ENCODE measurements around the gene CAMK2D. TPM values are rescaled to one million over a fixed set of nuclear protein-coding genes. Genes with fewer than 3 reads are reported as not detected.

Gene CAMK2D
- total RNA-seq, 2 experiments from 2014 or later: 61.5 to 62.3 TPM

DNA sequence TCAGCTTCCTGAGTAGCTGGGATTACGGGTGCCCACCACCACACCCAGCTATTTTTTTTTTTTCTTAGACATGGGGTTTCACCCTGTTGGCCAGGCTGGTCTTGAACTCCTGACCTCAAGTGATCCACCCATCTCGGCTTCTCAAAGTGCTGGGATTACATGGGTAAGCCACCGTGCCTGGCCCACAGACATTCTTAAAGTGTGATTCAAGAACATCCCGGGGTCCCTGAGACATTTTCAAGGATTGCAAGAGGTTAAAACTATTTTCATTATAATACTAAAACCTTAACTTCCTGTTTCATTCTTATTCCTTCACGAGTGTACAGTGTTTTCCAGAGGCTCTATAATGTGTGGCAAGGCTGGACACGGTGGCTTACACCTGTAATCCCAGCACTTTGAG is 318.7 kb downstream of the CAMK2D start:
- POLR2A ChIA-PET: interaction anchor here (0.7 kb wide), 1 partner anchor 25 kb away, joined by 3 read pairs; no protein-coding TSS in a partner anchor
- CTCF ChIA-PET: no interaction called here

DNA sequence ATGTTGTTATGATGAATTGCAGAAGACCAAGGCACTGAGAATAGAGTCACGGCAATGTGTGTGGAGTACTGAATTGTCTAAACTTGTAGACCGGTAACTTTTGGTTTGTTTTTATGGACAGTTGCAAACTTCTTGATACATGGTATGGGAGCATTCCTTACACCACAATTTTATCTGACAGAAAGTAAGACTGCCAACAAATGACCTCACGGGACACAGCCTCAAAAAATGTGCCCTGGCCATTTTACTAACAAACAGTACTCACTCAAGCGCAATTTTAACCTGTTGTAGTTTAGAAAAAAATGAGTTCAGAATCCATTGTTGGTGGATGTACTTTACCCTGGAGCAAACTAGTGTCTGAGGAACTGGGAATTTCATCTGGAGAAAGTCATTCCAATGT is 321.2 kb downstream of the CAMK2D start:
- CTCF ChIA-PET: no interaction called here
- POLR2A ChIA-PET: no interaction called here

DNA sequence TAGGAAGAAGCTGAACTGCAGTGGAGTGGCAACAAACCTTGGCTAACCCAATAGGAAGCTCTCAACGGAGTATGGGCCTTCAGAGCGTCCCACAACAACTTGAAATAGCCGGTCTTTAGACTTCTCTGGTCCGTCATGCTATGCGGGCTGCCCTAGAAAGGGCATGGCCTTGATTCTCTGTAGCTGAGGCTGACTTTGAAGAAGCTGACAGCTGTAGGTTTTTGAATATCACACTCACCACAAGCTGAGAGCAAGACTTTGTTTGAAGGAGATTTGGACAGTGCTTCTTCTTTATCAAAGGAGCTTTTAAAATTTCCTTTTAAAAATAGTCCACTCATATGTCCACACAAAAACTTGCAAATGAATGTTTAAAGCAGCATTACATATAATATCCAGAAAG is 322.9 kb downstream of the CAMK2D start:
- CTCF ChIA-PET: no interaction called here

DNA sequence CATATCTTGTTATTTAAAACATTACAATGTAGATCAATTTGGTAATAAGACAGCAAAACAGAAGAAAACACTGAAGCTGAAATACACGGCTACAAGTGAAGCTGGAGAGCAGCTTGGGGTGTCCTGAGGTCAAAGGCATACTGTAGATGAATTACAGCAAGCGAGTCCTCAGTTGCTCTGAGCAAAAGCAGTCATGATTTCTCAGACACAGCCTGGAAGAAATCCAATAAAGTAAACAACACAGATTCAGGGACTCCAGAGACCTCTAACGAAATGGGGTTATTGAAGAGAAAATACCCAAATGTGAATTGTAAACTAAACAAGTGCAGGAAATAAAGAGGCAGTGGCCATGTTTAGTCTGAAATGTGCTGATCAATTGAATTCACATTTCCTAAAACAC is 324.4 kb downstream of the CAMK2D start:
- ChIA-PET POLR2A (no interaction called here), CTCF (no interaction called here)

More for the DNA sequence above, 322.9 kb downstream of the CAMK2D start:
- POLR2A ChIA-PET: no interaction called here

DNA sequence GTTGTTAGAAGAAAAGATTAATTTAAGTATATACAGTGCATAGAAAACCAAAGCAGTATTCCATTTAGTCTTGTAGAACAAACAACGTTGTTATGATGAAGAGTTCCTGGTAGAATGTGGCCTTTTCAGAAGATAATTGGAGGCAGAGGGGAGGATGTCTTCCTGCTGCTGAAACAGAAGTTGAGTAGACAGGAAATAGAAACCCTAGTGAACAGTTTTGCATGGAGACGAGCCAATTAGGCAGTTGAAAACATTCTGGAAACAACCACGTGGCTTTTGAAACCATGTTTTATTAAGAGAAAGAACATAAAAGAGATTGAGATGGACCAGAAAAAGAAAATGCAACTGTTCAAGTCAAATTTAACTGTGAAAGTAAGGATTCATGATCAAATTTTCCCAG is 325.2 kb downstream of the CAMK2D start:
- POLR2A ChIA-PET: no interaction called here
- CTCF ChIA-PET: no interaction called here

DNA sequence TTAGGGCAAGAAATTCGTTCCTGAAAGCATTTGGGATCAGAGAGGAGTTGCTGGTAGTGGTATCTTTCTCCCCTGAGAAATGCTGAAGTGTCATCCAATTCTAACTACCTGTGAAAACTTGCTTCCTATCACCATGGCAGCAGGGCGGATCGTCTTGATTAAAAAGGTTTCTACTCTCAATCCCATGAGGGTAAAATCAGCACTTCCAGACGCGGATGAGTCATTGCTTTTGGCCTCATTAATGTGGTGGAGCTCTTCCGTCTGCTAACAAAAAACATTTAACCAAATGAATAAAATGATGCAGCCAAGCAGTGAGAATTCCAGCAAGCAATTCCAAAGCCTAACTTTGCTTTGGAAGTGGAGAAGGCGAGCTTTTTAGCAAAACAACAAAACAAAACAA is 325.6 kb downstream of the CAMK2D start:
- CTCF ChIA-PET: no interaction called here
- POLR2A ChIA-PET: no interaction called here

DNA sequence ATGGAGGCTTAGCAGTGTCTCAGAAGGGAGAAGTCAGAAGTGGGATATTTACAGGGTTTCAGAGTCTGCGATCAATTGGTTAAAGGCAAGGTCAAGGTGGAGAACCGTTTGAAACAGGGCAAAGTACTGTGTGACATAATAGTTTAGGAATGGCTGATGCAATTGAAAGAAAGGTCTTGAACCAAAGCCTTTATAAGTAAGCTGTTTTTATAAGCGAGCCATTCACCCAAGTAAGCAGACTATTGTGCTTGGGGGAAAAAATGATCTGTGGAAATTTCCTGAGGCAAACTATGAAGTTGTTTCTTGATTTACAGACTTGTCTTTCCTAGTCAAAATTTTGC is 327.3 kb downstream of the CAMK2D start:
- ChIA-PET CTCF (no interaction called here), POLR2A (no interaction called here)

DNA sequence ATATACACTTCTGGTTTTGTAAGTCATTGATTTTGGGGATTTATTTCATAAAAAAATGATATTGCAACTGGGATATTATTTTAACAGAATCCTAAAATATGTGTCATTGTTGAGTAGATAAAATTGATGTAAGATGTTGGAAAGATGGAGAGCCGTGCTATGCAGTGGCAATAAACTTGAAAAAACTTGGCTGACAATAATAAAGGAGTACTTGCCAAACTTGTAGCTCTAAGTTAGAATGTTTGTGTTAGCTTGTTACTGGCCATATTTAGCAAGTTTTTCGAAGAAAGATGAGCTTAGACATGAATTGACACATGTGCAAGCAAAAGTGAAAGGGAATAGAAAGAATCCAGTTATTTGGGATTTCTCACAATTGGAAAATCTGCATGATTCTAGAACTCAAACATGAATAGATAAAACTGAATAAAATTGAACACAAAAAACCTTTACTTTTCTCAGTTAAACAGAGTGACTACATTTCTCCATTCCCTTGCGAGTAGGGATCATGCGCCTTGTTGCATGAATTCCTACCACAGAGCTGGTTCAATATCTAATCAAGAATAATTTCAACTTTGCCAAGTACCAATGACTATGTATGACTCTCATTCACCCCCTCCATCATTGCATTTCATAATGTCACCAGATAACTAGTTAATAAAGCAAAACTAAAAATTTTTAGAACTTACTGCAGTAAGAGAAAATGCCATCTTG is 327.8 kb downstream of the CAMK2D start:
- POLR2A ChIA-PET: no interaction called here
- CTCF ChIA-PET: no interaction called here

DNA sequence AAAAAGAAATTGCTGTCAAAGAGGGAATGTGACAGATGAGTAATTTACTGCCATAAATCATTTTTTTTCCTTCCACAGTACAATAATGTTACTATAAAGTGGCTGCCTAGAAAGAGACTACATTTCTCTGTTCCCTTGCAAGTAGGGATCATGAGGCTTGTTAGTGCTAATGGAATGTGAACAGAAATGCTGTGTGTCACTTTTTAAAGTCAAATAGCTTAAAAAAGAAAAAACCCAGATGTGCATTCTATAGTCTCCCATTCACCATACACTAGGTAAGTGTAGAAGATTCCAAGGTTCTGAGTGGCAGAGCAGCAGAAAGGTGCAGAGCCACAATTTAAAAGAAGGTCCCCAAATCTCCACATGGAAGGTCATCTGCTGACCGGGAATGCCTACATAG is 328.4 kb downstream of the CAMK2D start:
- ChIA-PET CTCF (no interaction called here), POLR2A (no interaction called here)

DNA sequence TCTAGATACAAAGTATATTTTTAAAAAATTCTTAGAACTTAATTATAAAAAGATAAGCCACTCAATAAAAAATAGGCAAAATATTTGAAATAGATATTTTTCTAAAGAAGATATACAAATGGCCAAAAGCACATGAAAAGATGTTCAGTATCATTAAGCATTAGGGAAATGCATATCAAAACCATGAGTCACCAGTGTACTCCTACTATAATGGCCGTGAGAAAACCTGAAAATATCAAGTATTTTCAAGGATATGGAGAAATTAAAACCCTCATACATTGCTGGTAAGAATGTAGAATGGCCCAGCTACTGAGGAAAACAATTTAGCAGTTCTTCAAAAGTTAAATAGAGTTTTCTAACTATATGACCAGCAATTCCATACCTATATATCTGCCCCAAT is 337.9 kb downstream of the CAMK2D start:
- ChIA-PET CTCF (no interaction called here), POLR2A (no interaction called here)

DNA sequence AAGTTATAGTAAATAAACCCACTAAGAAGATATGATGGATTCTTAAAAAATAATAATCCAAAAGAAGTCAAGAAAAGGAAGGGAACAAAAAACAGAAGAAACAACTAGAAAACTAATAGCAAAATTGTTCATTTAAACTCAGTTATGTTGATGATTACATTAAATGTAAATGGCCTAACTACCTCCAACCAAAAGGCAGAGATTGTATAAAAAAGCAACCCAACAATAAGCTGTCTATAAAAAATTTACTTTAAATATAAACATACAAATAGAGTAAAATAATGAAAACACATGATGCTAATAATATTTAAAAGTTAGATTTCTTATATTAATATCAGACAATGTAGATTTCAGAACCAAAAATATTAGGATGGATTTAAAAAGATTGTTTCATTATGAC is 340.6 kb downstream of the CAMK2D start:
- ChIA-PET POLR2A (no interaction called here), CTCF (no interaction called here)

DNA sequence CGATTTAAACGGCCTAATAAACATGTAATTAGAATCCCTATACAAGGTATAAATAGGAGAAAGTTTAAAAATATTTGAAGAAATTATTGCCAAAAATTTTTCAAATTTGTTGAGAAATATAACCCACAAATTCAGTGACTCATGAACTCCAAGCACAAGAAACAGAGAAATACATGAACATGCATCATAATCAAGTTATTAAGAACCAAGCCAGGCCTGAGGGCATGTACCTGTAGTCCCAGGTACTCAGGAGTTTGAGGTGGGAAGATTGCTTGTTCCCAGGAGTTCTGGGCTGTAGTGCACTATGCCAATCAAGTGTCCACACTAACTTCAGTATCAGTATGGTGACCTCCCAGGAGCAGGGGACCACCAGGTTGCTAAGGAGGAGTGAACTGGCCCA is 341.9 kb downstream of the CAMK2D start:
- CTCF ChIA-PET: no interaction called here
- POLR2A ChIA-PET: no interaction called here

DNA sequence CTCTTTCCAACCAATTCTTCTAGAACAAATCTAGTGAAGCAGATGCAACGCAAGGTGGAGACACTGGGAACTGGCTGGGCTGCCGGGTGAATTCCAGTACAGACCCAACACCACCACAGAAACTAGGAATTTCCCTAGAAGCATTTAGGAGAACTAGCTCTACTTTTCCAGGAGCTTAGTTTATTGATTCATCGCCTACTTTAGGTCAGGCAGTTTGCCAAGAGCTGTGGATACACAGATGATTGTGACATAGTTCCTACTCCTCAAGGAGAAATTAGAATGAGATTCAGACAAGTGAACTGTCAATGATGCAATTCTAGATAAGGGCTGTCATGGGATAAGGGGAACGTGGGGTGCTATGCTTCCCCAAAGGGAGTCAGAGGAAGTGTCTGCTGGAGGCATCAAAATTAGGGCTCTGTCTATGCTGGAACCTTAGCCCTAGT is 350.0 kb downstream of the CAMK2D start:
- POLR2A ChIA-PET: no interaction called here
- CTCF ChIA-PET: no interaction called here

DNA sequence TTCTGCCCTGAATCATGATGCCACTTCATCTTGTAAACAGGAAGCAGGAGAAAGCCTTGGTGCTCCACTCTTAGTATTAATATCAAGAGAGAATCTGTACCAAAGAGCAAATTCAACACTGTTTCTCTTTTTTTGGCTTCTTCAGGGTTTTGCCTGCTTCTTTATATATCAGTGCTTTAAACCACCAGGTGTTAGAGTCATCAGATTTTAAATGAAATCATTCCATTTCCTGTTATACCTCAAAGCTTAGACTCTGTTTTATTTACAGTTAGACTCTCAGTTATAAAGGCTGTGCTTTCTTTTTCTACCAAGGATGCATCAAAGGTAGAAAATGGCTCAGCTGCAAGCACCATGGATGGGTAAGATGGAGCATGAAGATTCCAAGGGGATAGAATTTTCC is 350.9 kb downstream of the CAMK2D start:
- POLR2A ChIA-PET: no interaction called here
- CTCF ChIA-PET: no interaction called here

DNA sequence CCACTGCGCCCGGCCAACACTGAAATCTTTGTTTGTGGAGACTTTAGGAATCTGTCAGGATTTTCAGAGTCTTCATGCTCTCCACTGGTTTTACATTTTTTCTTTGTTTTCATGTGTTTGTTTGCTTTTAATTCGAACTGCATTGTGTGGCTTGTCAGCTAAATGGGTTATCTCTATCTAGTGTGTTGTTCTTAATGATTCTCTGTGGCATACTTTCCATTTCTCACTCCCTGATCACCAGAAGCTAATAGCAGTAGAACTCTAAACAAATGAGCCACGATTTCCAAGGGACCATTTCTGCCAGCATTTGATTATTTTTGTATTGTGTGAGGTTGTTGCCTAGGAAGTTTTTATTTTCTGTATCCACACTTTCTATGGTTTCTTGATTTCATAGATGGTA is 352.4 kb downstream of the CAMK2D start:
- POLR2A ChIA-PET: no interaction called here
- CTCF ChIA-PET: no interaction called here

DNA sequence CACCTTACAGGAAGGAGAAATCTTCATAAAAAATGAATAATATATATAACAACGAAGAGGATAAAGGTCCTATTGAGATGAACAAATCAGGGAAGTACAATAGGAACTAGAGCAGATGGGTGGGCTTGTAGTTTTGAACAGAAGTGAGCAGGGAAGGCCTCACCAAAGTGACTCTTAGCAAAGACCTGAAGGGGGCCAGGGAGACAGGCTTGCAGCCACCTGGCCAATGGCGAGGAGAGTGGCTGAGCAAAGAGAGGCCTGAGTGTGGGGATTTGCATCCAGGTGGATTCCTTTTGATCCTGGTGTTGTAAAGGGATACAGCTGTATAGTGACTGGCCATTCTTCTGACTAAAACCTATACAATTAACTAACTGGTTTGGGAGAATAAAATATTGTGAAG is 354.1 kb downstream of the CAMK2D start:
- CTCF ChIA-PET: interaction anchor here (0.5 kb wide), 1 partner anchor 982 kb away, joined by 3 read pairs; no protein-coding TSS in a partner anchor
- POLR2A ChIA-PET: no interaction called here

DNA sequence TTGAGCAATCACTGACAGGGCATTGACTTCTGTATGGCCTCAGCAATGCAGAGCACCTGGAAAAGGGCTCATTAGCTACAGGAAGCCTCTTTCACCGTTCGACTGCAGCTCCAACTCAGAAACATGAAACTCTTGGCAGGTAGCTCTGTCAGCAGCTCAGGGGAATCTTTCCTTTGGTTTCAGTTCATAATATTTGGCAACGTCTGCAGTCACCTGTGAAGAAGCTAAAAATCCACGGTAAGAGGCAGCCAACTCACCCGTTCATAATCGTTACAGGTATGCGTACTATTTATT is 354.9 kb downstream of the CAMK2D start:
- ChIA-PET POLR2A (no interaction called here), CTCF (interaction anchor here (0.5 kb wide), 1 partner anchor 983 kb away, joined by 3 read pairs; no protein-coding TSS in a partner anchor)

DNA sequence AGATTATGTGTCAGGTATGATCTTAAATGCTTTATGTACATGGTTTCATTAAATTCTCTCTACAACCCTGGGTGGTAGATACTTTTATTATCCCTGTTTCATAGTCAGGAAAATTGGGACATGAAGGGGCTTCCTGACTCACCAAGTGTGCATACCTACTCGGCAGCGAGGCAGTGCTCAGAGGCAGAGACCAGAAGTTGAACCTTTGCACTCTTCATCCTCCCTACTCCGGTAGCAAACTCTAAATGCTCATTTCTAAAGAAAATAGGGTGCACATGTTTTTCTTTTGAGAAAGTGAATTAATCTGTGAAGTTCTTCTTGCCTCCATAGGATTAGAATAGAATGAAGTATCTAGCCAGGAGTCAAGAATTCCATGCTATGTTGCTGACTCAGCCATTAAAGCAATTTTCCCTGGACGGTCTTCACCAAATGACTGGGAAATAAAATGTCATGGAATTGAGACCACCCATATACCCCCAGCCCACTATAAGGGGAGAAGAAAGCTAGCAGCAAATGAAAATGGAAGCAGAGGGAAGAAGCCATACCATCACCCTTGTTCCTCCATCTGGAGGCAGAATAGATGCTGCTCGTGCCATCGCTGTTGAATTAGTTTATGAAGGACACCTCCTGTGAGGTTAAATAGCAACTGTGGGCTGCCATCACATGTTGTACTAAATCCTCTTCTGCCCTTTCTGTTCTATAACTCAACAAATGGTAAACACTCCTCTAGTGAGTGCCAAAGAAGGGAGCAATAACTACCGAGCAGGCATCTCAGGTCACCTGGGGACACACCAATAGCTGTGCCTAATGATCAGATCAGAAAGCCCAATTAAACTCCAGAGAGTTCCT is 355.4 kb downstream of the CAMK2D start:
- ChIA-PET CTCF (no interaction called here), POLR2A (no interaction called here)

DNA sequence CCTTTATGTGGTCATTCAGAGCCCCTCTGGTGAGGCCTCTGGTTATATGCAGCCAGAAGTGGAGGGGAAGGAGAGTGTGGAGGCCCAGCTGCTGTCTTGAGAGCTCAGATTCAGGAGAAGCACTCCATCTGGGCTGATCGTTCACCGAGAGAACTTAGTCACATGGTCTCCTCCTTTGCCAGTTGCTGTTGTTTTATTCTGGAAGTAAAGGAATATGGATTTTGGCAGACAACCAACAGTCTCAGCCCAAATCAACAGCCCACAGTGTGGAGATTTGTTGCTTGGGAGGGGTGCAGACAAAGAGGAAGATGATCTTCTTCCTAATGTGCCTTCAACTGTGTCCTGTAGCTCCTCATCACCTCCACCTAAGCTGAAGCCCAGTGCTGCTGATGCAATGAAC is 356.7 kb downstream of the CAMK2D start:
- POLR2A ChIA-PET: no interaction called here
- CTCF ChIA-PET: no interaction called here

DNA sequence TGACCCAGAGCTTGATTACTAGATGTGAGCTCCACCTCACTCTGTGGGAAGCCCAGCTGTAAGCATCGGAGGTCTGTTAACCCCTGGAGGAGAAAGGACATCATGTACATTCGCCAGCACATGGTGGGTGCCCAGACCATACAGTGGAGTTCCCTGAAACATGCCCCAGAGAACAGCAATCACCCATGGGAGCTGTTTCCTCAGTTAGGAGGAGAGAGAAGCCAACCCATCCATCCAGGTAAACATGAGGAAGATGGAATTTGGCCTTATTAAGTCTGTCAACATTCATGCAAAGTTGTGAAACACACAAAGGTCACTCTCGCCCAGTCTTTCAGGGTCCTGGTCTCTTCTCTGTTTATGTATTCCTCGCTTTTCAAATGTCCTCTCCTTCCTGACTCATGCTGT is 357.4 kb downstream of the CAMK2D start:
- ChIA-PET CTCF (no interaction called here), POLR2A (no interaction called here)
